Ishikawa (cell line): ENCODE results near the gene COL15A1.

Experiments used
- EGR1 ChIP-seq: IDR thresholded peaks from 2 replicates; pipeline ENCODE4 v1.6.1; 2012
- REST ChIP-seq: IDR thresholded peaks from 2 replicates; pipeline ENCODE4 v1.6.1; 2012; ENCODE audit warnings: low read depth, mild to moderate bottlenecking

GRCh38 chr9:99041618-99042017 lies 97.9 kb downstream of the COL15A1 start:
- no peak for TF ChIP-seq EGR1
- no peak for TF ChIP-seq REST
